ENCODE measurements around the gene ABI1. TPM values are rescaled to one million over a fixed set of nuclear protein-coding genes. Genes with fewer than 3 reads are reported as not detected.

The ABI1 gene
- total RNA-seq, 2 experiments from 2014 or later: 83.2 to 83.6 TPM

DNA sequence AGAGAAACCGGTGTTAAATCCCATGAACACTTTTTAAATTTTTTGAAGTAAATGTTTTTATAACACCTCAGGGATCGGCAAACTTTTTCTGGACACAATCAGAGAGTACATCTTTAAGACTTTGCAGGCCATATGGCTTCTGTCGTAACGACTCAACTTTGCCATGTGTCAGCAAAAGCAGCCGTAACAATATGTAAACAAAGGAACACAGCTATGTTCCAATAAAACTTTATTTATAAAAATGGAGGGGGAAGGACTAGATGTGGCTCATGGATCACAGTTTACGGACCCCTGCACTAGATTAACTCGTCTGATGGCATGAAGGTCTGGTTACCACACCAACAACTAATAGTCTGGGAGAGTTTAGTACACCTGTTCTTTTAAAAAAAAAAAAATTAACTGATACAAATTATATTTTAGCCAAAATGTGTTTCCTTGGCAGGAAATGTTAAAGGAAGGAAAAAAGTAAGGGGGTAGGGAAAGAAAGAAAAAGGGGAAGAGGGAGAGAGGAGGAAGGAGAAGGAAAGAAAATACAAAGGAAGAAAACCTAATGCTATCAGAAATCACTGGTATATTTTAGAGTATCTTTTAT lies 50.2 kb downstream of the ABI1 start:
- intact Hi-C loops (cut with DNase I, micrococcal nuclease): loop anchor here in 1 of 2 experiments (5.0 kb wide), 1 partner anchor 47 kb away; no protein-coding TSS in a partner anchor
- peaks cover 18% of the 10 kb centered on the region for H3K4me1 ChIP-seq (ENCODE audit: insufficient read depth, low read length)
- Mint-ChIP-seq H3K4me1 (ENCODE audit: low read depth) (peaks cover 77% of the 10 kb centered on the region), H3K27ac (no peak overlapping the region), H3K9me3 (no peaks in the 10 kb centered on the region), H3K27me3 (no peaks in the 10 kb centered on the region), H3K4me3 (no peak overlapping the region), H3K36me3 (ENCODE audit: low read depth) (peaks cover 33% of the 10 kb centered on the region)
- POLR2A ChIA-PET: no interaction called here
- CTCF ChIA-PET: no interaction called here
- no peak overlapping the region for H3K27ac ChIP-seq (ENCODE audit: low read depth in 1 of 2, low read length in 2 of 2)
- DNase-seq (no peak), ATAC-seq (ENCODE audit: poor library complexity) (no peak)
- no peak overlapping the region for H3K4me3 ChIP-seq (ENCODE audit: low read length)
- TF ChIP-seq, protein P1, sequence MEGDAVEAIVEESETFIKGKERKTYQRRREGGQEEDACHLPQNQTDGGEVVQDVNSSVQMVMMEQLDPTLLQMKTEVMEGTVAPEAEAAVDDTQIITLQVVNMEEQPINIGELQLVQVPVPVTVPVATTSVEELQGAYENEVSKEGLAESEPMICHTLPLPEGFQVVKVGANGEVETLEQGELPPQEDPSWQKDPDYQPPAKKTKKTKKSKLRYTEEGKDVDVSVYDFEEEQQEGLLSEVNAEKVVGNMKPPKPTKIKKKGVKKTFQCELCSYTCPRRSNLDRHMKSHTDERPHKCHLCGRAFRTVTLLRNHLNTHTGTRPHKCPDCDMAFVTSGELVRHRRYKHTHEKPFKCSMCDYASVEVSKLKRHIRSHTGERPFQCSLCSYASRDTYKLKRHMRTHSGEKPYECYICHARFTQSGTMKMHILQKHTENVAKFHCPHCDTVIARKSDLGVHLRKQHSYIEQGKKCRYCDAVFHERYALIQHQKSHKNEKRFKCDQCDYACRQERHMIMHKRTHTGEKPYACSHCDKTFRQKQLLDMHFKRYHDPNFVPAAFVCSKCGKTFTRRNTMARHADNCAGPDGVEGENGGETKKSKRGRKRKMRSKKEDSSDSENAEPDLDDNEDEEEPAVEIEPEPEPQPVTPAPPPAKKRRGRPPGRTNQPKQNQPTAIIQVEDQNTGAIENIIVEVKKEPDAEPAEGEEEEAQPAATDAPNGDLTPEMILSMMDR (IDR thresholded peaks at IDR 0.05): no peak
- H3K36me3 ChIP-seq (ENCODE audit: insufficient read depth, low read length): peaks cover 1% of the 10 kb centered on the region
- no peaks in the 10 kb centered on the region for H3K9me3 ChIP-seq (ENCODE audit: control insufficient read depth in 1 of 2, insufficient read depth in 1 of 2, low read length in 2 of 2)
- H3K27me3 ChIP-seq (ENCODE audit: control insufficient read depth in 1 of 2, insufficient read depth in 2 of 2, low read length in 2 of 2): no peaks in the 10 kb centered on the region

DNA sequence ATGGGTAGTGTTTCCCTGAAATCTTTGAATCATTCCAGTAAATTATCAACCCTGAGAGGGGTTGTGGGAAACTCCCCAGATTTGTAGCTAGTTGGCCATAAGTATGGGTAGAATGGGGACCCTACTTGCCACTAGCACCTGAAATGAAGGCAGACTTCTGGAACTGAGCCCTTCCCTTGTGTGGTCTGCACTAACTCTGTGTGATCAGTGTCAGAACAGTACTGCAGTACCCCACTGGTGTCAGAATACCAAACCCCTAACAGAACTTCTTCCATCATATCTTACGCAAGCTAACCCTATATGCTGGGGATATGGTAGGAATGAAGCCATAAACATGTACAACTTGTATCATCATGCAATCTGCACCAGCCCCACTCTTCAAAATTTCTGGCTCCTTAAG lies 50.8 kb downstream of the ABI1 start:
- no peaks in the 10 kb centered on the region for H3K9me3 ChIP-seq (ENCODE audit: control insufficient read depth in 1 of 2, insufficient read depth in 1 of 2, low read length in 2 of 2)
- no peaks in the 10 kb centered on the region for H3K27me3 Mint-ChIP-seq
- intact Hi-C loops (cut with DNase I, micrococcal nuclease): loop anchor here in 1 of 2 experiments (5.0 kb wide), 1 partner anchor 47 kb away; no protein-coding TSS in a partner anchor
- H3K36me3 Mint-ChIP-seq (ENCODE audit: low read depth): peaks cover 33% of the 10 kb centered on the region
- CTCF ChIA-PET: no interaction called here
- POLR2A ChIA-PET: no interaction called here
- H3K9me3 Mint-ChIP-seq: no peaks in the 10 kb centered on the region
- no peak overlapping the region for H3K4me3 ChIP-seq (ENCODE audit: low read length)
- H3K27me3 ChIP-seq (ENCODE audit: control insufficient read depth in 1 of 2, insufficient read depth in 2 of 2, low read length in 2 of 2): no peaks in the 10 kb centered on the region
- TF ChIP-seq, protein P1 (IDR thresholded peaks at IDR 0.05): no peak
- no peak overlapping the region for H3K4me3 Mint-ChIP-seq
- H3K4me1 ChIP-seq (ENCODE audit: insufficient read depth, low read length): peaks cover 23% of the 10 kb centered on the region
- ATAC-seq (ENCODE audit: poor library complexity) (no peak), DNase-seq (no peak)
- H3K4me1 Mint-ChIP-seq (ENCODE audit: low read depth): peaks cover 77% of the 10 kb centered on the region
- H3K27ac Mint-ChIP-seq: no peak overlapping the region
- H3K27ac ChIP-seq (ENCODE audit: low read depth in 1 of 2, low read length in 2 of 2): no peak overlapping the region
- H3K36me3 ChIP-seq (ENCODE audit: insufficient read depth, low read length): no peaks in the 10 kb centered on the region

- Histone ChIP-seq H3K36me3 (ENCODE audit: insufficient read depth, low read length) (no peaks in the 10 kb centered on the region), H3K9me3 (ENCODE audit: control insufficient read depth in 1 of 2, insufficient read depth in 1 of 2, low read length in 2 of 2) (no peaks in the 10 kb centered on the region), H3K27me3 (ENCODE audit: control insufficient read depth in 1 of 2, insufficient read depth in 2 of 2, low read length in 2 of 2) (no peaks in the 10 kb centered on the region), H3K27ac (ENCODE audit: low read depth in 1 of 2, low read length in 2 of 2) (no peak overlapping the region), H3K4me1 (ENCODE audit: insufficient read depth, low read length) (peaks cover 29% of the 10 kb centered on the region), H3K4me3 (ENCODE audit: low read length) (no peak overlapping the region)
- no peaks in the 10 kb centered on the region for H3K27me3 Mint-ChIP-seq
- TF ChIP-seq, protein P1 (IDR thresholded peaks at IDR 0.05): no peak
- POLR2A ChIA-PET: no interaction called here
- no peaks in the 10 kb centered on the region for H3K9me3 Mint-ChIP-seq
- intact Hi-C loops (cut with DNase I, micrococcal nuclease): no loop called here
- H3K36me3 Mint-ChIP-seq (ENCODE audit: low read depth): peaks cover 20% of the 10 kb centered on the region
- DNase-seq (no peak), ATAC-seq (ENCODE audit: poor library complexity) (no peak)
- no peak overlapping the region for H3K27ac Mint-ChIP-seq
- no peak overlapping the region for H3K4me3 Mint-ChIP-seq
- CTCF ChIA-PET: interaction anchor here (0.6 kb wide), 1 partner anchor 849 kb away, joined by 3 read pairs; no protein-coding TSS in a partner anchor
- peaks cover 78% of the 10 kb centered on the region for H3K4me1 Mint-ChIP-seq (ENCODE audit: low read depth)
Measured at GRCh38 chr10:26807532-26807931, 53.2 kb downstream of the ABI1 start.
